ENCODE data around the gene KCTD7. TPM values are rescaled to one million over a fixed set of nuclear protein-coding genes. Genes with fewer than 3 reads are reported as not detected.
"Not testable (repeated sequence)": the region's sequence is repeated elsewhere in the genome, so short reads cannot be mapped to it uniquely, and the experiment has no call there.

The KCTD7 gene
- total and polyA plus RNA-seq, 2 of the 13 experiments (the other 11 are each of a cell fraction or from before 2014, with no cell fraction given), result 7.3 to 13.5 TPM

- BruUV-seq (replicated peaks); ATAC-seq; H3K27ac ChIP-seq (ENCODE audit: extremely low read length, insufficient read depth, low read length); H3K9ac ChIP-seq (ENCODE audit: insufficient read depth, low read depth, low read length); DNase-seq (ENCODE audit: low spot score); in situ Hi-C loops (cut with HindIII; ENCODE audit: extremely low pct_ligation_motif_present, low pct_unique_long_range_greater_than_20kb); H3K79me2 ChIP-seq (ENCODE audit: insufficient read depth, low read length); intact Hi-C loops (cut with micrococcal nuclease; ENCODE audit: unreplicated experiment); CTCF ChIA-PET (ENCODE audit: low intra/inter-chr PET ratio, low total read pairs); POLR2A ChIA-PET; H2AFZ ChIP-seq (ENCODE audit: low read length); H3K27me3 ChIP-seq (ENCODE audit: control insufficient read depth in 1 of 2, insufficient read depth in 2 of 2, low read length in 2 of 2); FAIRE-seq; H3K4me2 ChIP-seq (ENCODE audit: low read depth, low read length); H3K4me3 ChIP-seq (replicated peaks in 1 of 3; ENCODE audit: insufficient read depth in 1 of 3, low read depth in 2 of 3, low read length in 3 of 3); H3K9me3 ChIP-seq (ENCODE audit: low read length); H4K20me1 ChIP-seq (ENCODE audit: insufficient read depth, low read length): not testable (repeated sequence)
- 96% methylated on average over 7 of the region's 9 CpGs for WGBS (ENCODE audit: low lambda C conversion rate)
- Histone ChIP-seq H3K4me1 (ENCODE audit: insufficient read depth, low read length) (peaks cover 11% of the 10 kb centered on the region), H3K36me3 (replicated peaks in 1 of 2; ENCODE audit: control insufficient read depth in 1 of 2, insufficient read depth in 2 of 2, low read length in 2 of 2) (peaks cover 14 to 34% of the 10 kb centered on the region in 2 experiments)
- TF ChIP-seq ZBTB33 (CRISPR knock-in tag; IDR thresholded peaks at IDR 0.05), result 0 out of 2 replicates have a peak, but pooled peaks have one; percentile 19
Measured at GRCh38 chr7:66635982-66636546, 7.4 kb downstream of the KCTD7 start.

- POLR2A ChIA-PET, result no interaction called here
- peaks cover 15 to 39% of the 10 kb centered on the region in 2 experiments for H3K36me3 ChIP-seq (replicated peaks in 1 of 2; ENCODE audit: control insufficient read depth in 1 of 2, insufficient read depth in 2 of 2, low read length in 2 of 2)
- no peak overlapping the region for H3K4me2 ChIP-seq (ENCODE audit: low read depth, low read length)
- CTCF ChIA-PET (ENCODE audit: low intra/inter-chr PET ratio, low total read pairs), result no interaction called here
- ATAC-seq (no peak), DNase-seq (ENCODE audit: low spot score) (no peak), FAIRE-seq (no peak)
- H3K9me3 ChIP-seq (ENCODE audit: low read length), result no peaks in the 10 kb centered on the region
- peaks cover 29% of the 10 kb centered on the region for H3K4me1 ChIP-seq (ENCODE audit: insufficient read depth, low read length)
- no peak overlapping the region for H3K9ac ChIP-seq (ENCODE audit: insufficient read depth, low read depth, low read length)
- H2AFZ ChIP-seq (ENCODE audit: low read length), result no peak overlapping the region
- intact Hi-C loops (cut with micrococcal nuclease; ENCODE audit: unreplicated experiment) (no loop called here), in situ Hi-C loops (cut with HindIII; ENCODE audit: extremely low pct_ligation_motif_present, low pct_unique_long_range_greater_than_20kb) (no loop called here)
- BruUV-seq (replicated peaks), result no TSS peak
- no peaks in the 10 kb centered on the region for H3K79me2 ChIP-seq (ENCODE audit: insufficient read depth, low read length)
- no peaks in the 10 kb centered on the region for H4K20me1 ChIP-seq (ENCODE audit: insufficient read depth, low read length)
- no peaks in the 10 kb centered on the region for H3K27me3 ChIP-seq (ENCODE audit: control insufficient read depth in 1 of 2, insufficient read depth in 2 of 2, low read length in 2 of 2)
- no peak overlapping the region for H3K27ac ChIP-seq (ENCODE audit: extremely low read length, insufficient read depth, low read length)
- WGBS (ENCODE audit: low lambda C conversion rate), result 97% methylated on average over 21 of the region's 21 CpGs
- no peak overlapping the region for H3K4me3 ChIP-seq (replicated peaks in 1 of 3; ENCODE audit: insufficient read depth in 1 of 3, low read depth in 2 of 3, low read length in 3 of 3)
- TF ChIP-seq, protein P1, sequence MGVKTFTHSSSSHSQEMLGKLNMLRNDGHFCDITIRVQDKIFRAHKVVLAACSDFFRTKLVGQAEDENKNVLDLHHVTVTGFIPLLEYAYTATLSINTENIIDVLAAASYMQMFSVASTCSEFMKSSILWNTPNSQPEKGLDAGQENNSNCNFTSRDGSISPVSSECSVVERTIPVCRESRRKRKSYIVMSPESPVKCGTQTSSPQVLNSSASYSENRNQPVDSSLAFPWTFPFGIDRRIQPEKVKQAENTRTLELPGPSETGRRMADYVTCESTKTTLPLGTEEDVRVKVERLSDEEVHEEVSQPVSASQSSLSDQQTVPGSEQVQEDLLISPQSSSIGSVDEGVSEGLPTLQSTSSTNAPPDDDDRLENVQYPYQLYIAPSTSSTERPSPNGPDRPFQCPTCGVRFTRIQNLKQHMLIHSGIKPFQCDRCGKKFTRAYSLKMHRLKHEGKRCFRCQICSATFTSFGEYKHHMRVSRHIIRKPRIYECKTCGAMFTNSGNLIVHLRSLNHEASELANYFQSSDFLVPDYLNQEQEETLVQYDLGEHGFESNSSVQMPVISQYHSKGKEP (CRISPR knock-in tag; IDR thresholded peaks at IDR 0.05), result no peak
- TF ChIP-seq HNRNPK (IDR thresholded peaks at IDR 0.05; ENCODE audit: low read depth, low read length, poor library complexity, severe bottlenecking), result no peak
- TF ChIP-seq ZNF883 (CRISPR knock-in tag; IDR thresholded peaks at IDR 0.05; ENCODE audit: not compliant biosample characterization), result no peak
- no peak for TF ChIP-seq U2AF1 (optimal IDR thresholded peaks at IDR 0.05; ENCODE audit: low read depth, low read length)
- TF ChIP-seq, protein P2, sequence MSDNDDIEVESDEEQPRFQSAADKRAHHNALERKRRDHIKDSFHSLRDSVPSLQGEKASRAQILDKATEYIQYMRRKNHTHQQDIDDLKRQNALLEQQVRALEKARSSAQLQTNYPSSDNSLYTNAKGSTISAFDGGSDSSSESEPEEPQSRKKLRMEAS (IDR thresholded peaks at IDR 0.05), result no peak
- no peak for TF ChIP-seq ZNF644 (CRISPR knock-in tag; IDR thresholded peaks at IDR 0.05; ENCODE audit: low read depth)
- TF ChIP-seq ZNF563 (CRISPR knock-in tag; IDR thresholded peaks at IDR 0.05), result no peak
- no peak for TF ChIP-seq FOXK1 (CRISPR knock-in tag; IDR thresholded peaks at IDR 0.05; ENCODE audit: borderline replicate concordance, low read depth)
- TF ChIP-seq NAIF1 (CRISPR knock-in tag; IDR thresholded peaks at IDR 0.05; ENCODE audit: borderline replicate concordance), result no peak
- TF ChIP-seq PTBP1 (IDR thresholded peaks at IDR 0.05; ENCODE audit: low read depth, low read length, poor library complexity, severe bottlenecking), result no peak
Measured at GRCh38 chr7:66638309-66639099, 9.8 kb downstream of the KCTD7 start.

All from HepG2 (cell line).